H1 (cell line): ENCODE measurements around the gene FBXW2. TPM values are rescaled to one million over a fixed set of nuclear protein-coding genes. Genes with fewer than 3 reads are reported as not detected.

ENCODE experiments used
- CTCF ChIA-PET: fragments of 300-600 bp; sonication (Branson Sonifier 250); formaldehyde crosslinking; loops from one replicate; lab custom pipeline; 2021; ENCODE audit not compliant: partially characterized antibody; lab: Charles Lee
- POLR2A ChIA-PET: fragments of 300-600 bp; sonication (Branson Sonifier 250); formaldehyde crosslinking; loops from one replicate; lab custom pipeline; 2021; ENCODE audit warnings: inconsistent platforms; ENCODE audit not compliant: partially characterized antibody; lab: Charles Lee
- DNase-seq, 2 experiments: peaks; one replicate each; pipeline versions ENCODE4 v3.0.0 to v3.0.0-alpha.2; 2010 to 2022; ENCODE audit warnings: low spot score in 2 of 2, low read depth in 1 of 2, mixed read lengths in 1 of 2
- FAIRE-seq: peaks from 2 replicates; lab custom pipeline; 2011; peaks lifted over from hg19 to GRCh38; lab: Jason Lieb, UNC
- H2AFZ ChIP-seq: 2 replicates; pipeline ENCODE4 v1.8.1; 2012; ENCODE audit warnings: low read length, inconsistent platforms
- H2AK5ac ChIP-seq: 2 replicates; pipeline ENCODE4 v1.6.1; 2013; ENCODE audit warnings: low read depth, low read length
- H2BK120ac ChIP-seq: replicated peaks from 2 replicates; pipeline ENCODE3; 2013; ENCODE audit warnings: low read depth, low read length, inconsistent platforms
- H2BK12ac ChIP-seq: 2 replicates; pipeline ENCODE4 v1.6.1; 2013; ENCODE audit warnings: low read depth, low read length
- H2BK15ac ChIP-seq: 2 replicates; pipeline ENCODE4 v1.6.1; 2013; ENCODE audit warnings: low read length
- H2BK20ac ChIP-seq: 2 replicates; pipeline ENCODE4 v1.6.1; 2013; ENCODE audit warnings: low read length
- H2BK5ac ChIP-seq: 2 replicates; pipeline ENCODE4 v1.6.1; 2013; ENCODE audit warnings: low read depth, low read length
- H3K14ac ChIP-seq: 2 replicates; pipeline ENCODE4 v1.6.1; 2013; ENCODE audit warnings: inconsistent platforms; ENCODE audit not compliant: insufficient read length
- H3K18ac ChIP-seq: 2 replicates; pipeline ENCODE4 v1.6.1; 2013; ENCODE audit warnings: low read length; ENCODE audit errors: extremely low read depth
- H3K23ac ChIP-seq: 2 replicates; pipeline ENCODE4 v1.6.1; 2013; ENCODE audit warnings: inconsistent platforms; ENCODE audit not compliant: insufficient read length
- H3K23me2 ChIP-seq: 2 replicates; pipeline ENCODE4 v1.6.1; 2013; ENCODE audit warnings: low read depth, low read length
- H3K27ac ChIP-seq: 2 replicates; pipeline ENCODE4 v1.6.1; 2011; ENCODE audit warnings: low read depth, low read length, inconsistent platforms
- H3K27me3 ChIP-seq, 4 experiments: replicated peaks in 1 of 4; 1 replicate in 1 of 4; 2 replicates in 3 of 4; pipeline versions ENCODE4 v1.6.1 to v1.8.1; 2011 to 2013; ENCODE audit warnings: low read length in 3 of 4, mild to moderate bottlenecking in 3 of 4, inconsistent platforms in 2 of 4, mixed read lengths in 2 of 4, moderate library complexity in 1 of 4; ENCODE audit not compliant: control insufficient read depth in 3 of 4, insufficient read depth in 3 of 4; ENCODE audit errors: extremely low read depth in 1 of 4
- H3K36me3 ChIP-seq, 4 experiments: 2 replicates each; pipeline versions ENCODE4 v1.6.1 to v1.8.1; 2011 to 2013; ENCODE audit warnings: mild to moderate bottlenecking in 4 of 4, low read length in 3 of 4, moderate library complexity in 2 of 4, control low read depth in 1 of 4, inconsistent platforms in 1 of 4; ENCODE audit not compliant: insufficient read depth in 4 of 4, control insufficient read depth in 2 of 4
- H3K4ac ChIP-seq: replicated peaks from 2 replicates; pipeline ENCODE3; 2013; ENCODE audit warnings: low read length, low read depth, mixed read lengths, inconsistent platforms; ENCODE audit not compliant: insufficient read length
- H3K4me1 ChIP-seq, 4 experiments: replicated peaks in 1 of 4; 1 replicate in 1 of 4; 2 replicates in 3 of 4; pipeline versions ENCODE4 v1.6.1 to v1.8.1; 2011 to 2013; ENCODE audit warnings: low read length in 3 of 4, inconsistent platforms in 2 of 4, mixed read lengths in 1 of 4; ENCODE audit not compliant: insufficient read depth in 4 of 4, control insufficient read depth in 3 of 4
- H3K4me2 ChIP-seq, 2 experiments: 2 replicates each; pipeline versions ENCODE4 v1.6.1 to v1.8.1; 2011 to 2013; ENCODE audit warnings: low read depth in 2 of 2, low read length in 2 of 2, control low read depth in 1 of 2, inconsistent platforms in 1 of 2, mild to moderate bottlenecking in 1 of 2; ENCODE audit not compliant: insufficient read depth in 1 of 2
- H3K4me3 ChIP-seq, 4 experiments: fragments of 200-600, 300-600 bp in 1 of 4; sonication (generic), shearing (Covaris generic), sonication (Bioruptor Twin) in 1 of 4; 2 replicates each; pipeline versions ENCODE4 v1.5.1 to v1.8.1; 2011 to 2016; ENCODE audit warnings: low read length in 4 of 4, low read depth in 3 of 4, control low read depth in 2 of 4, inconsistent platforms in 2 of 4, mild to moderate bottlenecking in 2 of 4, mixed read lengths in 1 of 4, moderate library complexity in 1 of 4; ENCODE audit not compliant: insufficient read depth in 2 of 4; ENCODE audit errors: extremely low read depth in 1 of 4
- H3K56ac ChIP-seq: replicated peaks from 2 replicates; pipeline ENCODE3; 2013; ENCODE audit warnings: low read depth, mild to moderate bottlenecking, mixed read lengths, low read length, inconsistent platforms; ENCODE audit not compliant: insufficient read length
- H3K79me1 ChIP-seq: 2 replicates; pipeline ENCODE4 v1.6.1; 2013; ENCODE audit warnings: low read depth, low read length, control low read depth
- H3K79me2 ChIP-seq, 2 experiments: 2 replicates each; pipeline versions ENCODE4 v1.6.1 to v1.8.1; 2012 to 2013; ENCODE audit warnings: low read length in 2 of 2, mild to moderate bottlenecking in 2 of 2, inconsistent platforms in 1 of 2; ENCODE audit not compliant: insufficient read depth in 2 of 2, control insufficient read depth in 1 of 2
- H3K9ac ChIP-seq, 4 experiments: replicated peaks in 1 of 4; 1 replicate in 1 of 4; 2 replicates in 3 of 4; pipeline versions ENCODE4 v1.6.1 to v1.8.1; 2011 to 2013; ENCODE audit warnings: low read depth in 3 of 4, low read length in 3 of 4, control low read depth in 2 of 4, mild to moderate bottlenecking in 2 of 4, moderate library complexity in 2 of 4, inconsistent platforms in 1 of 4; ENCODE audit errors: extremely low read depth in 1 of 4
- H3K9me3 ChIP-seq, 2 experiments: 2 replicates each; pipeline versions ENCODE4 v1.6.1 to v1.8.1; 2012 to 2013; ENCODE audit warnings: mild to moderate bottlenecking in 2 of 2, moderate library complexity in 2 of 2, control low read depth in 1 of 2, inconsistent platforms in 1 of 2, low read depth in 1 of 2, low read length in 1 of 2, mixed read lengths in 1 of 2; ENCODE audit not compliant: insufficient read depth in 2 of 2
- H4K20me1 ChIP-seq, 2 experiments: replicated peaks in 1 of 2; 2 replicates each; pipeline versions ENCODE3 to v1.8.1; 2011 to 2013; ENCODE audit warnings: inconsistent platforms in 2 of 2, low read length in 2 of 2, mild to moderate bottlenecking in 1 of 2; ENCODE audit not compliant: insufficient read depth in 2 of 2, control insufficient read depth in 1 of 2
- H4K5ac ChIP-seq: 2 replicates; pipeline ENCODE4 v1.6.1; 2013; ENCODE audit warnings: low read length, low read depth, mixed read lengths, inconsistent platforms; ENCODE audit not compliant: insufficient read length
- H4K8ac ChIP-seq: 2 replicates; pipeline ENCODE4 v1.8.0; 2013; ENCODE audit warnings: mild to moderate bottlenecking, moderate library complexity, low read length, inconsistent platforms; ENCODE audit not compliant: insufficient read depth; ENCODE audit errors: extremely low read depth
- H4K91ac ChIP-seq: replicated peaks from 2 replicates; pipeline ENCODE3; 2013; ENCODE audit warnings: low read length, mixed read lengths, inconsistent platforms; ENCODE audit not compliant: insufficient read length
- BCL11A ChIP-seq, 2 experiments: IDR thresholded peaks; one replicate each; pipeline ENCODE4 v1.6.1; 2011; ENCODE audit warnings: low read depth in 2 of 2, low read length in 2 of 2, mild to moderate bottlenecking in 2 of 2
- CBX8 ChIP-seq: fragments of 300-800, 300-1000 bp; sonication (generic); IDR thresholded peaks from 2 replicates; pipeline ENCODE4 v1.7.1; 2016; ENCODE audit warnings: low read depth, low read length, borderline replicate concordance
- CEBPB ChIP-seq: IDR thresholded peaks from 2 replicates; pipeline ENCODE4 v1.6.1; 2012; ENCODE audit warnings: low read depth, low read length
- E2F6 ChIP-seq: IDR thresholded peaks from 2 replicates; pipeline ENCODE4 v1.6.1; 2012; ENCODE audit warnings: inconsistent platforms
- EP300 ChIP-seq, 2 experiments: IDR thresholded peaks; 1 replicate in 1 of 2; 2 replicates in 1 of 2; pipeline ENCODE4 v1.6.1; 2011 to 2012; ENCODE audit warnings: low read depth in 2 of 2, low read length in 2 of 2, mild to moderate bottlenecking in 2 of 2, borderline replicate concordance in 1 of 2, inconsistent platforms in 1 of 2, moderate library complexity in 1 of 2
- GABPA ChIP-seq: IDR thresholded peaks from 2 replicates; pipeline ENCODE4 v1.6.1; 2011; ENCODE audit warnings: mild to moderate bottlenecking, low read length, moderate library complexity, borderline replicate concordance; ENCODE audit not compliant: insufficient read depth
- HDAC6 ChIP-seq: IDR thresholded peaks from one replicate; pipeline ENCODE4 v1.7.1; 2012; ENCODE audit warnings: low read depth, mild to moderate bottlenecking, inconsistent platforms, low read length, moderate library complexity
- NRF1 ChIP-seq: IDR thresholded peaks from 2 replicates; pipeline ENCODE4 v1.6.1; 2011; ENCODE audit warnings: mild to moderate bottlenecking, low read depth, low read length, improper control_type of control experiment
- POLR2A ChIP-seq, 2 experiments: IDR thresholded peaks; 1 replicate in 1 of 2; 2 replicates in 1 of 2; pipeline ENCODE4 v1.6.1; 2011; ENCODE audit warnings: low read depth in 2 of 2, low read length in 2 of 2, mild to moderate bottlenecking in 2 of 2; ENCODE audit errors: control extremely low read depth in 1 of 2
- SIX5 ChIP-seq: IDR thresholded peaks from 2 replicates; pipeline ENCODE4 v1.6.1; 2011; ENCODE audit warnings: mild to moderate bottlenecking, low read depth, low read length
- USF2 ChIP-seq: IDR thresholded peaks from 2 replicates; pipeline ENCODE4 v1.6.1; 2011; ENCODE audit warnings: low read length, improper control_type of control experiment
- YY1 ChIP-seq: IDR thresholded peaks from 2 replicates; pipeline ENCODE4 v1.6.1; 2011; ENCODE audit warnings: low read depth, mild to moderate bottlenecking, low read length
- WGBS, 2 experiments: shearing (Covaris generic) in 1 of 2; methylation state at CpG; one replicate each; pipeline versions ENCODE4 v1.1.6 to v1.1.7; 2013 to 2015; ENCODE audit warnings: low lambda C conversion rate in 2 of 2, mixed read lengths in 2 of 2, inconsistent platforms in 1 of 2, low coverage in 1 of 2, missing lambda C conversion rate in 1 of 2; ENCODE audit not compliant: insufficient replicate concordance in 2 of 2, insufficient coverage in 1 of 2, insufficient read length in 1 of 2; ENCODE audit errors: extremely low coverage in 1 of 2, missing lambda C conversion rate in 1 of 2; 5-methylcytosine and 5-hydroxymethylcytosine counted together
- polyA plus RNA-seq, 7 experiments: library from polyadenylated mRNA; depleted of rRNA in 3 of 7; stranded (reverse) in 5 of 7; unstranded in 2 of 7; fragments of >200 nt in 5 of 7; fragments of 200-250 nt in 2 of 7; gene quantifications; 1 replicate in 5 of 7; 2 replicates in 1 of 7; 4 replicates in 1 of 7; pipeline versions ENCODE4 v1.2.1 to v1.2.3, GENCODE V29; 2011 to 2013; ENCODE audit warnings: missing spikeins in 2 of 7, mixed read lengths in 2 of 7
- total RNA-seq: library from RNA; stranded (reverse); fragmentation: NEBNext Ultra II Directional; extraction: Animal tissue kit (Norgen Biotek cat#: 25700); gene quantifications from 2 replicates; pipeline ENCODE4 v1.2.1, GENCODE V29; 2021

Gene FBXW2
- total and polyA plus RNA-seq, 2 of the 8 experiments (the other 6 are each of a cell fraction or from before 2014, with no cell fraction given) = 19.2 to 65.3 TPM

DNA sequence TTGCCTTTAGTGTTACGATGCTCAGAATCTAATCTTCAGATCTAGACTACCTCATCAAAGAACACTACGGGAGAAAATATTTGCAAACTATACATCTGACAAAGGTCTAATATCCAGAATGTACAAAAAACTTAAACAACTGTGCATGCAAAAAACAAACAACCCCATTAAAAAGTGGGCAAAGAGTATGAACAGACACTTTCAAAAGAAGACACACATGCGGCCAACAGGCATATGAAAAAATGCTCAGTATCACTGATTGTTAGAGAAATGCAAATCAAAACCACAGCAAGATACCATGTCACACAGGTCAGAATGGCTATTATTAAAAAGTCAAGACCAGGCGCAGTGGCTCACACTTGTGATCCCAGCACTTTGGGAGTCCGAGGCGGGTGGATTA lies 47.9 kb downstream of the FBXW2 start:
- H3K18ac ChIP-seq = no peak overlapping the region
- no peak overlapping the region for H3K4me2 ChIP-seq
- no peak overlapping the region for H2AFZ ChIP-seq
- H3K23ac ChIP-seq = no peak overlapping the region
- DNase-seq = no peak
- H3K9ac ChIP-seq = no peak overlapping the region
- no peaks in the 10 kb centered on the region for H3K36me3 ChIP-seq
- FAIRE-seq = no peak
- H3K27me3 ChIP-seq = no peaks in the 10 kb centered on the region
- no peak overlapping the region for H2BK12ac ChIP-seq
- ChIA-PET POLR2A (no interaction called here), CTCF (interaction anchor here (0.7 to 2.3 kb wide), 6 partner anchors 9 to 236 kb away, joined by 3 to 7 read pairs (median 4); no protein-coding TSS in a partner anchor)
- 95% methylated on average over 6 of the region's 6 CpGs; no CpG with 5 or more reads in 1 of the 2 experiments for WGBS, 2 experiments
- H4K91ac ChIP-seq = no peak overlapping the region
- no peak overlapping the region for H4K8ac ChIP-seq
- no peak overlapping the region for H4K5ac ChIP-seq
- H3K9me3 ChIP-seq = peaks cover 0 to 6% of the 10 kb centered on the region in 2 experiments; a peak in 1 of 4 replicates
- H4K20me1 ChIP-seq = no peaks in the 10 kb centered on the region
- H3K79me2 ChIP-seq = no peaks in the 10 kb centered on the region
- no peak overlapping the region for H2AK5ac ChIP-seq
- no peak overlapping the region for H3K4ac ChIP-seq
- H3K79me1 ChIP-seq = no peaks in the 10 kb centered on the region
- H2BK15ac ChIP-seq = no peak overlapping the region
- H3K4me1 ChIP-seq = no peaks in the 10 kb centered on the region
- no peak overlapping the region for H3K27ac ChIP-seq
- H3K23me2 ChIP-seq = no peaks in the 10 kb centered on the region
- H2BK5ac ChIP-seq = no peak overlapping the region
- H2BK20ac ChIP-seq = no peak overlapping the region
- no peak overlapping the region for H3K56ac ChIP-seq
- H3K14ac ChIP-seq = no peak overlapping the region
- no peak overlapping the region for H2BK120ac ChIP-seq
- no peak overlapping the region for H3K4me3 ChIP-seq
- no peak for TF ChIP-seq HDAC6
- TF ChIP-seq USF2 = no peak
- TF ChIP-seq GABPA = no peak
- no peak for TF ChIP-seq SIX5
- TF ChIP-seq POLR2A (IDR thresholded peaks at IDR 0.05; ENCODE audit: control extremely low read depth in 1 of 2, low read depth in 2 of 2, low read length in 2 of 2) = no peak
- no peak for TF ChIP-seq CBX8
- no peak for TF ChIP-seq BCL11A (IDR thresholded peaks at IDR 0.05; ENCODE audit: low read depth in 2 of 2, low read length in 2 of 2)
- TF ChIP-seq EP300 (IDR thresholded peaks at IDR 0.05; ENCODE audit: borderline replicate concordance in 1 of 2, low read depth in 2 of 2, low read length in 2 of 2) = no peak
- no peak for TF ChIP-seq E2F6
- TF ChIP-seq NRF1 = no peak
- no peak for TF ChIP-seq YY1
- no peak for TF ChIP-seq CEBPB
